Measurements from ENCODE around the gene LRRC71.
A peak's percentile ranks its signal among the peaks of the same experiment; 100 is the strongest.

LRRC71 gene

GRCh38 chr1:156876281-156876680, 44.2 kb upstream of the LRRC71 start:
- no peak overlapping the region for H2AK5ac ChIP-seq (ENCODE audit: low read length)
- no peak overlapping the region for H2BK5ac ChIP-seq (ENCODE audit: low read length)
- no peaks in the 10 kb centered on the region for H3K36me3 ChIP-seq (ENCODE audit: control insufficient read depth, insufficient read depth, low read length)
- H3K23ac ChIP-seq (ENCODE audit: low read length) = peak overlapping the region; percentile 29
- DNase-seq = peak; percentile 80
- no peak overlapping the region for H4K5ac ChIP-seq (ENCODE audit: low read length)
- no peak overlapping the region for H3K27ac ChIP-seq (ENCODE audit: low read depth, low read length)
- no peak overlapping the region for H3K9ac ChIP-seq (ENCODE audit: low read length)
- no peak overlapping the region for H2BK15ac ChIP-seq (replicated peaks; ENCODE audit: low read depth)
- H3K4ac ChIP-seq (ENCODE audit: low read depth, low read length) = no peak overlapping the region
- no peaks in the 10 kb centered on the region for H3K4me1 ChIP-seq (ENCODE audit: control insufficient read depth, low read depth, low read length)
- peak overlapping the region; percentile 65 for H3K56ac ChIP-seq (ENCODE audit: low read length)
- no peak overlapping the region for H3K18ac ChIP-seq (ENCODE audit: low read length)
- no peaks in the 10 kb centered on the region for H3K27me3 ChIP-seq (ENCODE audit: insufficient read depth, low read length, poor library complexity)
- no peak overlapping the region for H3K4me3 ChIP-seq (ENCODE audit: low read length)
- H2BK120ac ChIP-seq (ENCODE audit: low read depth, low read length) = no peak overlapping the region
- H3K4me2 ChIP-seq (ENCODE audit: low read length) = no peak overlapping the region
- no CpG with 5 or more reads among the region's 21 CpGs for WGBS (ENCODE audit: extremely low coverage, insufficient coverage, low lambda C conversion rate)
- no peaks in the 10 kb centered on the region for H3K79me2 ChIP-seq (ENCODE audit: control insufficient read depth, insufficient read depth, low read length)
- H3K79me1 ChIP-seq (ENCODE audit: low read length) = no peaks in the 10 kb centered on the region
- no peak overlapping the region for H4K8ac ChIP-seq (ENCODE audit: low read depth, low read length)

- DNase-seq = no peak
- no peak overlapping the region for H3K9ac ChIP-seq (ENCODE audit: low read length)
- no peak overlapping the region for H2BK120ac ChIP-seq (ENCODE audit: low read depth, low read length)
- no peak overlapping the region for H4K8ac ChIP-seq (ENCODE audit: low read depth, low read length)
- H3K79me2 ChIP-seq (ENCODE audit: control insufficient read depth, insufficient read depth, low read length) = no peaks in the 10 kb centered on the region
- no CpG with 5 or more reads among the region's 5 CpGs for WGBS (ENCODE audit: extremely low coverage, insufficient coverage, low lambda C conversion rate)
- H3K4me3 ChIP-seq (ENCODE audit: low read length) = no peak overlapping the region
- no peaks in the 10 kb centered on the region for H3K79me1 ChIP-seq (ENCODE audit: low read length)
- H3K27me3 ChIP-seq (ENCODE audit: insufficient read depth, low read length, poor library complexity) = no peaks in the 10 kb centered on the region
- H3K4me2 ChIP-seq (ENCODE audit: low read length) = no peak overlapping the region
- no peak overlapping the region for H3K56ac ChIP-seq (ENCODE audit: low read length)
- H2AK5ac ChIP-seq (ENCODE audit: low read length) = no peak overlapping the region
- H3K36me3 ChIP-seq (ENCODE audit: control insufficient read depth, insufficient read depth, low read length) = no peaks in the 10 kb centered on the region
- no peak overlapping the region for H3K18ac ChIP-seq (ENCODE audit: low read length)
- no peak overlapping the region for H2BK5ac ChIP-seq (ENCODE audit: low read length)
- no peak overlapping the region for H4K5ac ChIP-seq (ENCODE audit: low read length)
- no peaks in the 10 kb centered on the region for H3K4me1 ChIP-seq (ENCODE audit: control insufficient read depth, low read depth, low read length)
- no peak overlapping the region for H2BK15ac ChIP-seq (replicated peaks; ENCODE audit: low read depth)
- H3K27ac ChIP-seq (ENCODE audit: low read depth, low read length) = no peak overlapping the region
- H3K4ac ChIP-seq (ENCODE audit: low read depth, low read length) = no peak overlapping the region
- no peak overlapping the region for H3K23ac ChIP-seq (ENCODE audit: low read length)
Observed at GRCh38 chr1:156877433-156878170, 42.8 kb upstream of the LRRC71 start.

GRCh38 chr1:156879876-156880275, 40.6 kb upstream of the LRRC71 start:
- Histone ChIP-seq H3K79me2 (ENCODE audit: control insufficient read depth, insufficient read depth, low read length) (no peaks in the 10 kb centered on the region), H3K4me3 (ENCODE audit: low read length) (no peak overlapping the region), H3K4me2 (ENCODE audit: low read length) (no peak overlapping the region), H3K27ac (ENCODE audit: low read depth, low read length) (no peak overlapping the region), H4K8ac (ENCODE audit: low read depth, low read length) (no peak overlapping the region), H2AK5ac (ENCODE audit: low read length) (no peak overlapping the region), H3K9ac (ENCODE audit: low read length) (no peak overlapping the region), H4K5ac (ENCODE audit: low read length) (no peak overlapping the region), H3K36me3 (ENCODE audit: control insufficient read depth, insufficient read depth, low read length) (no peaks in the 10 kb centered on the region), H3K79me1 (ENCODE audit: low read length) (no peaks in the 10 kb centered on the region), H3K23ac (ENCODE audit: low read length) (no peak overlapping the region), H2BK120ac (ENCODE audit: low read depth, low read length) (no peak overlapping the region), H3K4ac (ENCODE audit: low read depth, low read length) (no peak overlapping the region), H3K4me1 (ENCODE audit: control insufficient read depth, low read depth, low read length) (no peaks in the 10 kb centered on the region), H3K27me3 (ENCODE audit: insufficient read depth, low read length, poor library complexity) (no peaks in the 10 kb centered on the region), H3K56ac (ENCODE audit: low read length) (no peak overlapping the region), H2BK15ac (replicated peaks; ENCODE audit: low read depth) (no peak overlapping the region), H2BK5ac (ENCODE audit: low read length) (no peak overlapping the region), H3K18ac (ENCODE audit: low read length) (no peak overlapping the region)
- no CpG with 5 or more reads among the region's 21 CpGs for WGBS (ENCODE audit: extremely low coverage, insufficient coverage, low lambda C conversion rate)
- no peak for DNase-seq

- Histone ChIP-seq H3K4me1 (ENCODE audit: control insufficient read depth, low read depth, low read length) (peaks cover 2% of the 10 kb centered on the region), H3K56ac (ENCODE audit: low read length) (no peak overlapping the region), H3K4me2 (ENCODE audit: low read length) (no peak overlapping the region), H2AK5ac (ENCODE audit: low read length) (no peak overlapping the region), H3K79me1 (ENCODE audit: low read length) (no peaks in the 10 kb centered on the region), H2BK15ac (replicated peaks; ENCODE audit: low read depth) (no peak overlapping the region), H3K4me3 (ENCODE audit: low read length) (no peak overlapping the region), H3K27ac (ENCODE audit: low read depth, low read length) (no peak overlapping the region), H4K8ac (ENCODE audit: low read depth, low read length) (no peak overlapping the region), H3K4ac (ENCODE audit: low read depth, low read length) (no peak overlapping the region), H3K27me3 (ENCODE audit: insufficient read depth, low read length, poor library complexity) (no peaks in the 10 kb centered on the region), H3K18ac (ENCODE audit: low read length) (no peak overlapping the region), H3K23ac (ENCODE audit: low read length) (no peak overlapping the region), H3K79me2 (ENCODE audit: control insufficient read depth, insufficient read depth, low read length) (no peaks in the 10 kb centered on the region), H4K5ac (ENCODE audit: low read length) (no peak overlapping the region), H2BK5ac (ENCODE audit: low read length) (no peak overlapping the region), H3K36me3 (ENCODE audit: control insufficient read depth, insufficient read depth, low read length) (no peaks in the 10 kb centered on the region), H2BK120ac (ENCODE audit: low read depth, low read length) (no peak overlapping the region), H3K9ac (ENCODE audit: low read length) (no peak overlapping the region)
- WGBS (ENCODE audit: extremely low coverage, insufficient coverage, low lambda C conversion rate) = no CpG with 5 or more reads among the region's 5 CpGs
- no peak for DNase-seq
Observed at GRCh38 chr1:156880473-156880872, 40.0 kb upstream of the LRRC71 start.

- WGBS (ENCODE audit: extremely low coverage, insufficient coverage, low lambda C conversion rate) = no CpG with 5 or more reads among the region's 10 CpGs
- Histone ChIP-seq H2AK5ac (ENCODE audit: low read length) (no peak overlapping the region), H3K36me3 (ENCODE audit: control insufficient read depth, insufficient read depth, low read length) (no peaks in the 10 kb centered on the region), H2BK120ac (ENCODE audit: low read depth, low read length) (no peak overlapping the region), H3K4me2 (ENCODE audit: low read length) (no peak overlapping the region), H3K23ac (ENCODE audit: low read length) (no peak overlapping the region), H3K79me2 (ENCODE audit: control insufficient read depth, insufficient read depth, low read length) (no peaks in the 10 kb centered on the region), H3K18ac (ENCODE audit: low read length) (no peak overlapping the region), H3K4me1 (ENCODE audit: control insufficient read depth, low read depth, low read length) (peaks cover 2% of the 10 kb centered on the region), H3K27me3 (ENCODE audit: insufficient read depth, low read length, poor library complexity) (no peaks in the 10 kb centered on the region), H2BK5ac (ENCODE audit: low read length) (no peak overlapping the region), H4K8ac (ENCODE audit: low read depth, low read length) (no peak overlapping the region), H3K56ac (ENCODE audit: low read length) (no peak overlapping the region), H4K5ac (ENCODE audit: low read length) (no peak overlapping the region), H2BK15ac (replicated peaks; ENCODE audit: low read depth) (no peak overlapping the region), H3K27ac (ENCODE audit: low read depth, low read length) (no peak overlapping the region), H3K9ac (ENCODE audit: low read length) (no peak overlapping the region), H3K4me3 (ENCODE audit: low read length) (no peak overlapping the region), H3K4ac (ENCODE audit: low read depth, low read length) (no peak overlapping the region), H3K79me1 (ENCODE audit: low read length) (no peaks in the 10 kb centered on the region)
- no peak for DNase-seq
Observed at GRCh38 chr1:156881101-156881500, 39.3 kb upstream of the LRRC71 start.

GRCh38 chr1:156881663-156882062, 38.8 kb upstream of the LRRC71 start:
- no CpG with 5 or more reads among the region's 4 CpGs for WGBS (ENCODE audit: extremely low coverage, insufficient coverage, low lambda C conversion rate)
- Histone ChIP-seq H2BK120ac (ENCODE audit: low read depth, low read length) (no peak overlapping the region), H3K27me3 (ENCODE audit: insufficient read depth, low read length, poor library complexity) (no peaks in the 10 kb centered on the region), H3K4ac (ENCODE audit: low read depth, low read length) (no peak overlapping the region), H3K27ac (ENCODE audit: low read depth, low read length) (no peak overlapping the region), H3K79me1 (ENCODE audit: low read length) (no peaks in the 10 kb centered on the region), H4K8ac (ENCODE audit: low read depth, low read length) (no peak overlapping the region), H3K18ac (ENCODE audit: low read length) (no peak overlapping the region), H3K79me2 (ENCODE audit: control insufficient read depth, insufficient read depth, low read length) (no peaks in the 10 kb centered on the region), H2BK15ac (replicated peaks; ENCODE audit: low read depth) (no peak overlapping the region), H3K23ac (ENCODE audit: low read length) (no peak overlapping the region), H2AK5ac (ENCODE audit: low read length) (no peak overlapping the region), H3K36me3 (ENCODE audit: control insufficient read depth, insufficient read depth, low read length) (no peaks in the 10 kb centered on the region), H4K5ac (ENCODE audit: low read length) (no peak overlapping the region), H3K4me2 (ENCODE audit: low read length) (no peak overlapping the region), H3K4me3 (ENCODE audit: low read length) (no peak overlapping the region), H3K4me1 (ENCODE audit: control insufficient read depth, low read depth, low read length) (peaks cover 2% of the 10 kb centered on the region), H3K9ac (ENCODE audit: low read length) (no peak overlapping the region), H2BK5ac (ENCODE audit: low read length) (no peak overlapping the region), H3K56ac (ENCODE audit: low read length) (no peak overlapping the region)
- DNase-seq = no peak

Data from mesendoderm (in vitro differentiated cells).